ENCODE measurements around the gene ARPC2. TPM values are rescaled to one million over a fixed set of nuclear protein-coding genes. Genes with fewer than 3 reads are reported as not detected.
A peak's percentile ranks its signal among the peaks of the same experiment; 100 is the strongest.

ARPC2 gene
- polyA plus RNA-seq, 1 donor (not counting 4 experiments of a cell fraction or from before 2014, with no cell fraction given): 1,121 TPM

- peak within 1 kb of the TSS; percentile 86 for H2AFZ ChIP-seq (ENCODE audit: control insufficient read depth, low read length)
Observed at GRCh38 chr2:218269900-218270720, 53.1 kb downstream of the ARPC2 start, which contains the start of the genes AAMP and PNKD. TSS of gene AAMP (minus strand) at chr2:218270137. CDS start at chr2:218270086, 51 bp downstream. TSS of gene PNKD (plus strand) at chr2:218270519. CDS start at chr2:218270536, 17 bp downstream.

GRCh38 chr2:218270721-218271486 lies 53.9 kb downstream of the ARPC2 start:
- Histone ChIP-seq H2AFZ (ENCODE audit: control insufficient read depth, low read length) (no peak overlapping the region), H3K79me2 (ENCODE audit: control insufficient read depth, insufficient read depth, low read length) (peaks cover 18% of the 10 kb centered on the region), H3K36me3 (ENCODE audit: control insufficient read depth in 2 of 2, extremely low read depth in 1 of 2, insufficient read depth in 2 of 2, low read length in 2 of 2) (peaks cover 34 to 35% of the 10 kb centered on the region in 2 experiments), H3K9me1 (ENCODE audit: control insufficient read depth, extremely low read depth, insufficient read depth, low read length) (peaks cover 2% of the 10 kb centered on the region), H3K4me3 (ENCODE audit: control insufficient read depth in 2 of 3, extremely low read depth in 1 of 3, insufficient read depth in 2 of 3, low read depth in 1 of 3, low read length in 3 of 3) (peak overlapping the region; percentile 76 to 96 (median 93)), H3K4me1 (ENCODE audit: control insufficient read depth, extremely low read depth, insufficient read depth, low read length) (peaks cover 27% of the 10 kb centered on the region), H3K27me3 (ENCODE audit: control insufficient read depth, extremely low read depth, insufficient read depth, low read length) (no peaks in the 10 kb centered on the region), H3K9me3 (ENCODE audit: control insufficient read depth, low read depth, low read length) (no peaks in the 10 kb centered on the region), H3K4me2 (ENCODE audit: control insufficient read depth, extremely low read depth, insufficient read depth, low read depth, low read length) (peak overlapping the region; percentile 88), H3K9ac (ENCODE audit: control insufficient read depth, extremely low read depth, insufficient read depth, low read length) (peak overlapping the region; percentile 80), H3K27ac (ENCODE audit: control insufficient read depth, insufficient read depth, low read length) (peak overlapping the region; percentile 65), H4K20me1 (ENCODE audit: control insufficient read depth, extremely low read depth, insufficient read depth, low read length) (no peaks in the 10 kb centered on the region)
- FAIRE-seq (peak; percentile 51), DNase-seq (ENCODE audit: low read depth, low spot score) (no peak)
- dilution Hi-C loops (cut with MboI; ENCODE audit: extremely low pct_ligation_motif_present, low sequenced_read_pairs): no loop called here
- TF ChIP-seq CTCF (optimal IDR thresholded peaks at IDR 0.05 in 1 of 3, IDR thresholded peaks at IDR 0.05 in 1 of 3, conservative IDR thresholded peaks at IDR 0.05 in 1 of 3; ENCODE audit: extremely low read depth in 1 of 3, insufficient read depth in 2 of 3, low read length in 3 of 3): no peak
- TF ChIP-seq EZH2 (IDR thresholded peaks at IDR 0.05; ENCODE audit: low read length): no peak

More at GRCh38 chr2:218269900-218270720, 53.1 kb downstream of the ARPC2 start, which contains the start of the genes AAMP and PNKD:
- no peaks in the 10 kb centered on the region for H4K20me1 ChIP-seq (ENCODE audit: control insufficient read depth, extremely low read depth, insufficient read depth, low read length)
- H3K27ac ChIP-seq (ENCODE audit: control insufficient read depth, insufficient read depth, low read length): peak within 1 kb of the TSS; percentile 89
- H3K4me3 ChIP-seq (ENCODE audit: control insufficient read depth in 2 of 3, extremely low read depth in 1 of 3, insufficient read depth in 2 of 3, low read depth in 1 of 3, low read length in 3 of 3): peak within 1 kb of the TSS; percentile 76 to 96 (median 93)
- no peaks in the 10 kb centered on the region for H3K9me3 ChIP-seq (ENCODE audit: control insufficient read depth, low read depth, low read length)
- TF ChIP-seq CTCF (optimal IDR thresholded peaks at IDR 0.05 in 1 of 3, IDR thresholded peaks at IDR 0.05 in 1 of 3, conservative IDR thresholded peaks at IDR 0.05 in 1 of 3; ENCODE audit: extremely low read depth in 1 of 3, insufficient read depth in 2 of 3, low read length in 3 of 3) (no peak), EZH2 (IDR thresholded peaks at IDR 0.05; ENCODE audit: low read length) (no peak)
- peak within 1 kb of the TSS; percentile 100 for H3K4me2 ChIP-seq (ENCODE audit: control insufficient read depth, extremely low read depth, insufficient read depth, low read depth, low read length)
- H3K36me3 ChIP-seq (ENCODE audit: control insufficient read depth in 2 of 2, extremely low read depth in 1 of 2, insufficient read depth in 2 of 2, low read length in 2 of 2): peaks cover 30 to 31% of the 10 kb centered on the region in 2 experiments
- peak within 1 kb of the TSS; percentile 94 for H3K9ac ChIP-seq (ENCODE audit: control insufficient read depth, extremely low read depth, insufficient read depth, low read length)
- H3K9me1 ChIP-seq (ENCODE audit: control insufficient read depth, extremely low read depth, insufficient read depth, low read length): peaks cover 2% of the 10 kb centered on the region
- peaks cover 14% of the 10 kb centered on the region for H3K79me2 ChIP-seq (ENCODE audit: control insufficient read depth, insufficient read depth, low read length)
- peaks cover 27% of the 10 kb centered on the region for H3K4me1 ChIP-seq (ENCODE audit: control insufficient read depth, extremely low read depth, insufficient read depth, low read length)
- no peaks in the 10 kb centered on the region for H3K27me3 ChIP-seq (ENCODE audit: control insufficient read depth, extremely low read depth, insufficient read depth, low read length)
- FAIRE-seq (peak; percentile 65), DNase-seq (ENCODE audit: low read depth, low spot score) (peak; percentile 90)
- dilution Hi-C loops (cut with MboI; ENCODE audit: extremely low pct_ligation_motif_present, low sequenced_read_pairs): no loop called here

Data from keratinocyte (primary cell).